ENCODE data around the gene PDCD10. TPM values are rescaled to one million over a fixed set of nuclear protein-coding genes. Genes with fewer than 3 reads are reported as not detected.

PDCD10 gene
- 10 to 100 TPM; 76.1 to 81.0 TPM for total RNA-seq
- long read RNA-seq, transcript PDCD10-208 (9 exons, 1,360 nt) = minor isoform, 33 of 92 reads
- long read RNA-seq, transcript PDCD10-218 (8 exons, 1,276 nt) = major isoform, 42 of 92 reads
- long read RNA-seq, partial matches to known transcripts = 4 of 92 reads
- long read RNA-seq, other reads (novel, unspliced or antisense) = 7 of 92 reads

DNA sequence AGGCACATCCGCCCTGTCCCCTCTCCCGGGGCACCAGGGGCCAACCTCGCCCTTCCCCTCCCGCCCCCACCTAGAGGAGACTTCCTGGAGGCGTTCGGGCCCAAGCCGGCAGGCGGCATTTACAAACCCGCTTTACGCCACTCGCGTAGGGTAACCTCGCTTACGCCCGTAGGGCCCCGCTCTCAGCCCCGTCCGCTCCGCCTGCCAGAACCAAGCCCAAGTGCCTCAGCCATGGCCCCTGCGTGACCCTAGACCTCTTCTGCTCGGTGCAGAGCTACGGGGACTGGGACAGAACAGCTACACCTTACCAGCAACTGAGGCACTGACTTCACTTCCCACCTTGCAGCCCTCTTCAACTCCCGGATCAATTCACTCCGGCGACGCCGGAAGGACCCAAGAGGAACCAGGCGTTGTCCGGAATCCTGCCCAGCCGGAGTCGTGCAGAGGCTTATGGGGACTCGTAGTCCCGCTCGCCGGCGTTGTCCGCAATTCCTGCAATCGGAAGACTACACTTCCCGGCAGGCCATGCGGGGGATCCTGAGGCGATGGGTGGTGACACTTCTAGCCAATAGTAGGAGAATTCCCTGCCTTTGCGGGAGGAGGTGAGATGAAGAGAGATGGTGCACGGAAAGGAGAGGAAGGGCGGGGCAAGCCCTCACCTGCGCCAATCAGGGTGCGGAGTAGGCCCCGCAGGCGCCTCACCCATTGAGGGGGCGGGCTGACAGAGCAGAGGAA lies at the start of gene PDCD10:
TSS of gene PDCD10 (minus strand) at position 395 of the 735 bp plus-strand sequence. CDS start 14,735 bp downstream, outside the sequence.
- peak; percentile 98 to 99 for DNase-seq
- peak; percentile 88 for ATAC-seq
- intact Hi-C loops (cut with DNase I, micrococcal nuclease) = no loop called here

- DNase-seq (no peak), ATAC-seq (no peak)
- intact Hi-C loops (cut with DNase I, micrococcal nuclease) = no loop called here
These were observed 49.1 kb upstream of the PDCD10 start for GRCh38 chr3:167783781-167784180.

DNA sequence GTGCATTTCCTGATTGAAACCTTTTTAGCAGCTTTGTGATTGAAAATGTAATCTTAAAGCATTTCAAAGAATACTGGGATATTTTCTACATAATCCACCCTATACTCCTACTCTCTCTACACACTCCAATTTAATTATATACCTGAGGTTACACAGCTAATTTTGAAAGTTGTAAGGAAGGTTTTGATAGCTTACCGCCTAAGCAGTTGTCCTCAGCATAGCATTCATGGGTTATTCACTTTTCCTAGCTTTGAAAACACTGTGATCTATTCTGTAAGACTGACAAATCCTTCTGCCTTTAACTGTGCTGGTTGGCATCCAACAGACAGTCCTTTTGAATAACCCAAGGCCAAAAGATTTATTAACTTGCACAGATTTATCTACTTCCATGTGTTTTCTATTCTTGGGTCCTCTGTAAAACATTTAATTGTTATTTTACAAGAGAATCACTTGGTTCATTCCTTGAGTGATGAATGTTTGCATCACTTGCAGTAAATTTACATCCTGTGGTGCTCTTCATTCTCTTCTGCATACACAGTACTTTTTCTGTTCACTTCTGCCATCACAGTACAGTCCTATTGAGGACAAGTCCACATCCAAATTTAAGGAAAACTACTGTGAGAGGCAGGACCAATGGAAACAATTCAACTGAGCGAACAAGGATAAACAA lies 45.7 kb upstream of the PDCD10 start:
- intact Hi-C loops (cut with DNase I, micrococcal nuclease) = no loop called here
- ATAC-seq = no peak
- no peak for DNase-seq

GRCh38 chr3:167777356-167777755 lies 42.7 kb upstream of the PDCD10 start:
- ATAC-seq (no peak), DNase-seq (no peak)
- intact Hi-C loops (cut with DNase I, micrococcal nuclease) = no loop called here

GRCh38 chr3:167776066-167776685 lies 41.5 kb upstream of the PDCD10 start:
- intact Hi-C loops (cut with DNase I, micrococcal nuclease) = no loop called here

DNA sequence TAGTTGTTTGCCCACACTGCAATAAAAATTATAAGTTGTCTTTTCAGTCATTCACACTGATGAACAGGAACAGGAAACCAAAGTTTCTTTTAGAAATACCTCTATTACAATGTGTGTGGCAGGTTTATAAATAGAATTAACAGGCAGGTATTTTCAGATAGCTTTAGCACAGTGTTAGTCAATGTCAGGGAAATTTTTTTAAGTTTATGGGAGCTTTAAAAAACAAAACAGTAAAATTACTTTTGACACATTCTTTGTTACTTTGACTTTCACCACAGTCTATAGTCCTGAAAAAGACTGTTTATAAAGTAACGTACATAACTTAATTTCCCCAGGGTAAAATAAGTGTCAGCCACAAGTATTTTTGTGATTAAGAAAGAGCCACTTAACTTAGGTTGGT lies 38.9 kb upstream of the PDCD10 start:
- DNase-seq = no peak
- intact Hi-C loops (cut with DNase I, micrococcal nuclease) = no loop called here
- no peak for ATAC-seq

More at GRCh38 chr3:167776066-167776685, 41.5 kb upstream of the PDCD10 start:
- ATAC-seq (no peak), DNase-seq (no peak)

GRCh38 chr3:167772992-167773391 lies 38.3 kb upstream of the PDCD10 start:
- no peak for ATAC-seq
- DNase-seq = no peak
- intact Hi-C loops (cut with DNase I, micrococcal nuclease) = no loop called here

GRCh38 chr3:167762296-167762695 lies 27.6 kb upstream of the PDCD10 start:
- ATAC-seq = no peak
- no peak for DNase-seq
- intact Hi-C loops (cut with DNase I, micrococcal nuclease) = no loop called here

DNA sequence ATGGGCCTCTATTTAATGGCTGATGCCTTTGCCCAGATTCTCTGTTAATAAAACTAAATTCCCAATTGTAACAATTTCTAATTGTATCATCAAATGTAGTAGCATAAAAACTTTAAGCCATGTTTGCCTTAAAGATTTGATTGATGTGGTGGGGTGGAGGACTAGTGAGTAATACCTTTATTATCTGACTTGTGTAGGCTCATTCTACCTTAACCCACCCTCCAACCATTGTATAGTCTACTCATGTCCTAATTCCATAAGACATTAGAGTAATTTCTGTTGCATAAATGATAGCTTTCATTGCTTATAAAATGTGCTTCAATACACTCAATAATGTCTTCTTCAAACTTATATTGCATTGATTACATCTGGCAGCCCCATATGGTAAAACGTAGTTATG lies 26.6 kb upstream of the PDCD10 start:
- no peak for DNase-seq
- ATAC-seq = no peak
- intact Hi-C loops (cut with DNase I, micrococcal nuclease) = no loop called here

DNA sequence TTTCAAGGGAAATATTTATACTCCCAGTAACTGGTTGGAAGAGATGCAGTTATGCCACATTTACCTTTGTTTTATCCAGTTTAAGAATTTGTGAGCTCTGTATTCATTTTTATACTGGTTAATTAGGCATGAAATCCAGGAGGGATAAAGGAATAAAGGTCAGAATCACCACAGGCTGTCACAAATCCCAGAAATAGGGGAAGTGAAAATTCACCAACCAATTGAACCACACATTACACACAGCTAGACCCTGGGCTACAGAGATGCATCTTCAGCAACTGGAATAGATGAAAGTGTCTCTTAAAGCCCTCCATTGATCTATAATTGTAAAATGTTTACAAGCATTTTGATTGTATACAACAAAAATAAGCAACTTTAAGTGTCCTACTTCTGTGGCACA lies 19.4 kb upstream of the PDCD10 start:
- ATAC-seq = no peak
- no peak for DNase-seq
- intact Hi-C loops (cut with DNase I, micrococcal nuclease) = no loop called here

- DNase-seq (no peak), ATAC-seq (no peak)
- intact Hi-C loops (cut with DNase I, micrococcal nuclease) = no loop called here
These were observed 15.7 kb upstream of the PDCD10 start for GRCh38 chr3:167750272-167750971.

- intact Hi-C loops (cut with DNase I, micrococcal nuclease) = no loop called here
- ATAC-seq = no peak
These were observed 15.0 kb upstream of the PDCD10 start for GRCh38 chr3:167749728-167750127.

GRCh38 chr3:167749209-167749608 lies 14.5 kb upstream of the PDCD10 start:
- ATAC-seq (no peak), DNase-seq (no peak)
- intact Hi-C loops (cut with DNase I, micrococcal nuclease) = no loop called here

More at GRCh38 chr3:167749728-167750127, 15.0 kb upstream of the PDCD10 start:
- no peak for DNase-seq

DNA sequence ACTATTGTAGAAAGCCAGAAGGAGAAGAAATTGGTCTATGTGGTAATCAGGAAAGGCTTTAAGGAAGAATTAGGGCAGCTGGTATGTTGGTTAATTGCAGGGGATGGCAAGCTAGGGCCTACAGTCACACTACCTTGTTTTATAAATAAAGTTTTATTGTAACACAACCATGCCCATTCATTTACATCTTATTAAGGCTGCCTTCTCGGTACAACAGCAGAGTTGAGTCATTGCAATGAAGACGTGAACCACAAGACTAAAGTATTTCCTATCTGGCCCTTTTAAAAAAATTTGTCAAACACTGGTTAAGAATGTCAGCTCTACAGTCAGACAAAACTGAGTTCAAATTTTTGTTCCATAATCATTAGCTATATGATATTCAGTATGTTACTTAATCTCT lies 9.1 kb upstream of the PDCD10 start:
- intact Hi-C loops (cut with DNase I, micrococcal nuclease) = no loop called here
- no peak for DNase-seq
- no peak for ATAC-seq

DNA sequence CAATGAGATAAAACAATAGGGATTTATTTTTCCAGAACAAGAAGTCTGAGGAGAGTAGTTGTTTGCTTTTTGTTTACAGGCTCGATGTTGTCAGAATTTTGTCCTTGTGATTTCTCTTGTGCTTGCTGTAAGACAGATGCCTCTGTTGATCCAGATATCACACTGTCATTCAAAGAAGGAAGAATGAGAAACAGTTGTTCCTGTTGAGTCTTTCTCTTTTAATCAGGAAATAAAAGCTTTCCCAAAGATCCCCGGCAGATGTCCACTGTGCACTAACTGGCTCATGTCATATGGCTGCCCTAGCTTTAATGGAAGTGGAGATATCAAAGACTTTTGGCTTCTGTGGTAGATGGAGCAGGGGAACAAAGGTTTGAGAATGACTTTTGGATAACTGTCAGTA lies 7.6 kb upstream of the PDCD10 start:
- no peak for ATAC-seq
- intact Hi-C loops (cut with DNase I, micrococcal nuclease) = no loop called here
- no peak for DNase-seq

DNA sequence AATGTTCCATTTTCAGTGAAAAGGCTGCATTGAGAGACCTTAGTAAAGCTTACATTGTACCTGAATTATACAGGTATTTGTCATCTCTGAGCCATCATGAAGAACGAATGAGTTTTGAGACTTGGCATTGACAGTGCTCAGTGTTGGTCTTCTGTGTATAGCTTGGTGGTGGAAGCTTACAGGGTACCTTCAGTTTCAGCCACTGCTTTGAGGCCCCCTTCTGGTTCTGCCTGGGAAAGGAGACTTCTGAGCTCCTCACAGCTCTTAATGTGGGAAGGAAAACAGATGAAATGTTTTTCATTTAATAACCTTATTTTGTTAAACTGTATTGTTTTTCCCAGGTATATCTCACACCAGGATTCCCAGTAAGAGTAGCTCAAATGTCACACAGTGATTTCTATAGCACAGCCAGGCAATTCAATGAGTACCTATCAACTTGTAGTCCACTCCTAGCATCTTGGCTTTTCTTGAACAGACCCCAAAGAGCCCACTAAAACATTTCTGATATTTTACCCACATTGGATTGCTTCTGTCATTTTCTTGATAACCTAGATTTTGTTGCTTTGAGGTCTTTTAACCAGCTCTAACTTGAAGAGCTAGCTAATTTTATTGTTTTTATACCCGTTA lies 6.4 kb upstream of the PDCD10 start:
- intact Hi-C loops (cut with DNase I, micrococcal nuclease) = no loop called here
- DNase-seq (peak in 1 of 2 donors; percentile 18), ATAC-seq (peak; percentile 72)

- no peak for DNase-seq
- ATAC-seq = no peak
- intact Hi-C loops (cut with DNase I, micrococcal nuclease) = no loop called here
These were observed 4.6 kb upstream of the PDCD10 start for GRCh38 chr3:167739190-167739810.

DNA sequence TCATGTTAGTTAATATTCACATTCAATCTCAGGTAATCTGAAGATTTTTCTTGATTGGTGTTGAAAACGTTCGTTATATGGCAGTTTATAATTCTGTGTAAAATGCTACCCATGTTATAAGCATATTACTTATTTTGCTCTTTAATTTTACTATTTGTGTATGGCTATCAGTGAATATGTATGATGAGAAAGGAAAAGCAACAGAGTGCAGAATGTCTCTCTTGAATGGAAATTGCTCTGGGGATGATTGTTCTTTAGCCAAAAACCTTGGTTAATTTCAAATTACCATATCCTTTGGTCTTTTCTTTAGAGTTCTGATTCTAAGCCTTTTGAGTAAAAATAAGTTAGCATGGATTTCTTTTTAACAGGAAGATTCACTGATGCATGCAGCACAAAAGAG lies 3.3 kb upstream of the PDCD10 start:
- intact Hi-C loops (cut with DNase I, micrococcal nuclease) = no loop called here
- DNase-seq (no peak), ATAC-seq (no peak)

Measured in left colon (tissue), 2 donors.